Activated T-helper 1 cell treated with anti-CD3 and anti-CD28 coated beads, Interleukin-2, amount 50 U/mL, for 16 hours (primary cell): ENCODE data around the gene RAD54L.
"Not testable (repeated sequence)": the region's sequence is repeated elsewhere in the genome, so short reads cannot be mapped to it uniquely, and the experiment has no call there.

Experiments used
- DNase-seq, 2 donors: peaks; one replicate each; pipeline ENCODE4 v3.0.0-alpha.2; 2020; ENCODE audit warnings: low read depth in 1 of 2, low spot score in 1 of 2

RAD54L gene

DNA sequence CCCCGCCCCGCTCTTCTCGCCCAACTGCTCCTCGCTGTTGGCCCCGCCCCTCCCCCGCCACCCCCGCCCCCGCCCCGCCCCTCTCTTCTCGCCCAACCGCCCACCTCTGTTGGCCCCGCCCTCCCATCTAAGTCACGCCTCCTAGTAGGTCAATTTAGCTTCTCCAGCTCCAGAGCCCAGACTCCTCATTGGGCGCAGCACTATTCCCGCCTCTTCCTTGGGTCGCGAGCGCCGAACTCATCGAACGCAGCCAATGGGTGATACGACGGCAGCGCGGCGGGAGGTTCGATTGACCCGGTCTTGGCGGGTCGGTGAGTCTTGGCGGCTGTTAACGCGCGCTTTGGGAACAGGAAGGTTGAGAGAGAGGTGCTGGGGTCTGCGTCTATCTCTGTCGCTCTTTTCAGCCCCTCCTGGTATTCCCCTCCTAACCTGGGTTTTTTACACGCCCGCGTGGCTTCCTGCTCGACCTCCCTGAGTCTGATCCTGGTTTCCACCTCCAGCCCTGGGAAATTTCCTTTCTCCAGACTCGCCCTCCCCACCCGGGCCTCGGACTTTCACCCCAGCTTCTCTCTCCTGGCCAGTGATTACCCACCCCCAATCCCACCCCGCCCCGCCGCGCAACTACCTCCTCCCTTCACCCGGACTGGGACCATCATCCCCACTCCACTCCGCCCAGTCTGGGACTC is at the start of gene RAD54L:
Gene RAD54L, plus strand, starts transcription at position 328 of the 686 bp plus-strand sequence. CDS start 643 bp downstream, outside the sequence.
- DNase-seq = peak; percentile 91 to 92

GRCh38 chr1:46197964-46198811 is 49.4 kb upstream of the RAD54L start, which contains the start of gene POMGNT1:
Gene POMGNT1, minus strand, starts transcription at chr1:46198434. Its CDS starts 613 bp downstream, at chr1:46197821.
- DNase-seq = peak; percentile 50 to 69

DNA sequence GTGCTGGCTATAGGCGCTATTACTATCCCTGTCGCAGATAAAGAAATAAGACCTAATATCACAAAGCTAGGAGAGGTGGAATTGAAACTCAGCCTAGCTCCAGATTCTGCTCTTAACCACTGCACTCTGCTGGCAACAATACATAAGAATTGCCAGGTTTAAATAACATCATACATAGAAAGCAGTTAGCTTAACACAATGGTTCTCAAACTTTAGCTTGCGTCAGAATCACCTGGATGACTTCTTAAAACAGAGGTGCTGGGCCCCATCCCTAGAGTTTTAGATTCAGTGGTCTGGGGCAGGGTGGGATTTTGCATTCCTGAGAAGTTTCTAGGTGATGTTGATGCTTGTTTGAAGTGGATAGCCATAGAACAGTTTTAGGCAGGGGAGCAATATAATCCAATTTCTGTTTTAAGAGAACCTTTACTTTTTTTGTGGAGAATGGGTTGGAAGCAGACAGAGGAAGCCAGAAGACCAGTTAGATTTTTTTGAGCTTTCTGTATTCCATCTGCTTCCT is 48.3 kb upstream of the RAD54L start:
- DNase-seq = no peak

DNA sequence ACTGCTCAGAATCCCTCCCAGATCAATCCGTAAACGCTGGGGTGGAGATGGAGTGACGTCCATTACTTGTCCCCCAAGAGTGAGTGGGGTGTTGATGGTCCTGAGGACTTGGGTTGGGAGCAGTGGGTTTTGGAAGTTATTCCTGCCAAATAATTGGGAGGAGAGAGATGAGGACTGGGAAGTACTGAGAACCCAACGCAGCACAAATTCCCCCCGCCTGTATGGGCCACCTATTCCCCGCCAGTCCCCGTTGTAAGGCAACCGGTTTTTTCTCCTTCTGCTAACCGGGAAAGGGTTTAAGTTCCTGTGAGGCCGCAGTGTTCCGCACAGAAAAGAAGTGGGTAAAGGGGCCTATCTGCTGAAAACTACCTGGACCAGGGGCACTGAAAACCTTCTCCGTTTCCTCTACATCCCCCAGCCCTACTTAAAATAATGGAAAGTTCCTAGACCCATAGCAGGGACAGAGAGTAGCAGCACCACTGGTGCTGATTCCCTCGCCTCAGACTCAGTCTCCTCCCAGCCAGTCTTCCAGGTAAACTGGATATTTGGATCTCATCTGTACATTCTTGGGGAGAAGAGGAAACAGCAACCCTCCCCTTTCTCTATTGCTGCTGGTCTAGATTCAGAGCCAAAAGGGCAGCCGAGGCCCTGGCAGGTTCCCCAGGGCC is 43.7 kb upstream of the RAD54L start:
- DNase-seq = no peak

- no peak for DNase-seq
These were observed 43.2 kb upstream of the RAD54L start for GRCh38 chr1:46204406-46204742.

GRCh38 chr1:46205141-46205540 is 42.4 kb upstream of the RAD54L start:
- DNase-seq = no peak

- no peak for DNase-seq
These were observed 41.8 kb upstream of the RAD54L start for GRCh38 chr1:46205791-46206190.

GRCh38 chr1:46206399-46206798 is 41.2 kb upstream of the RAD54L start:
- no peak for DNase-seq

GRCh38 chr1:46210561-46210960 is 37.0 kb upstream of the RAD54L start:
- DNase-seq = no peak

DNA sequence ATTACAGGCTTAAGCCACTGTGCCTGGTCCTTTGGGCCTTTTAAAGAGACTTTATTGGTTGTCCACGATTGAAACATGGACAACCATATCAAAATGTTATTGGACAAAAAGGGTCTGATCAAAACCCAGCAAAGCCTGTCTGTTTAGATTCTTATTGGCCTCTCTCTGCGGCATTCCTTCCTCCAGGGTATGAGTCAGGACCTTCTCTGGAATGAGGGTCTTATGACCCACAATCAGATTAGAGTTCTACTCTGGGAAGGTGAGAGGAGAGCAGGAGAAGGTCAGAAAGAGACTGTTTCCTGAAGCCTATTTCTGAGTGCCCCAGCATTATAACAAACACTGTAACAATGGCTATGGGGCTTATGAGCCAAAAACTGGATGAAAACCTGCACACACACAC is 36.5 kb upstream of the RAD54L start:
- DNase-seq = no peak

DNA sequence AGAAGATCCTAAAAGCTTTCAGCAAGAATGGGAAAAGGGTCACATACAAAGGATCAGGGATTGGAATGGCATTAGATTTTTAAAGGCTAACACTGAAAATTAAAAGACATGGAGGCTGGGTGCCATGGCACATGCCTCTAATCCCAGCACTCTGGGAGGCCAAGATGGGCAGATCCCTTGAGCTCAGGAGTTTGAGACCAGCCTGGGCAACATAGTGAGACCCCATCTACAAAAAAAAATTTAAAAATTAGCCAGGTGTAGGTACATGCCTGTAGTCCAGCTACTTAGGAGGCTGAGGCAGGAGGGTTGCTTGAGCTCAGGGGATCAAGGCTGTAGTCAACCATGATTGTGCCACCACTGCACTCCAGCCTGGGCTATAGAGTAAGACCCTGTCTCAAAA is 32.1 kb upstream of the RAD54L start:
- DNase-seq = no peak

DNA sequence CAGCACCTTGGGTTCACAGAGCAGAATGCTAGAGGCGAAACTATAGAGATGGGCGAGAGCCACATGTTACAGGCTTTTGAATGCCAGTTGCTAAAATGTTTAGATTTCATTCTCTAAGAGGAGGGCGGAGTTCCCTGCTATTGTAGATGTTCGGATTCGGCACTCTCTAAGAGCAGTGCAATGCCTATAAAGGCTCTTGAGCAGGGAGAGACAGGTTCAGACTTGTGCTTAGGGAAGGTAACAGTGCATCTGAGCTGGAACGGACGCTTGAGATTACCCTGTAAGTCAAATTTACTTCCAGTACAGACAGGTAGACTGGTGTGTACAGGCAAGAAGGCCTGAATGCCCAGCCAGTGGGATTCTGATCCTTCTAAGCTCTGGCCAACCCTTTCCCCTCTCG is 29.1 kb upstream of the RAD54L start:
- DNase-seq = no peak

DNA sequence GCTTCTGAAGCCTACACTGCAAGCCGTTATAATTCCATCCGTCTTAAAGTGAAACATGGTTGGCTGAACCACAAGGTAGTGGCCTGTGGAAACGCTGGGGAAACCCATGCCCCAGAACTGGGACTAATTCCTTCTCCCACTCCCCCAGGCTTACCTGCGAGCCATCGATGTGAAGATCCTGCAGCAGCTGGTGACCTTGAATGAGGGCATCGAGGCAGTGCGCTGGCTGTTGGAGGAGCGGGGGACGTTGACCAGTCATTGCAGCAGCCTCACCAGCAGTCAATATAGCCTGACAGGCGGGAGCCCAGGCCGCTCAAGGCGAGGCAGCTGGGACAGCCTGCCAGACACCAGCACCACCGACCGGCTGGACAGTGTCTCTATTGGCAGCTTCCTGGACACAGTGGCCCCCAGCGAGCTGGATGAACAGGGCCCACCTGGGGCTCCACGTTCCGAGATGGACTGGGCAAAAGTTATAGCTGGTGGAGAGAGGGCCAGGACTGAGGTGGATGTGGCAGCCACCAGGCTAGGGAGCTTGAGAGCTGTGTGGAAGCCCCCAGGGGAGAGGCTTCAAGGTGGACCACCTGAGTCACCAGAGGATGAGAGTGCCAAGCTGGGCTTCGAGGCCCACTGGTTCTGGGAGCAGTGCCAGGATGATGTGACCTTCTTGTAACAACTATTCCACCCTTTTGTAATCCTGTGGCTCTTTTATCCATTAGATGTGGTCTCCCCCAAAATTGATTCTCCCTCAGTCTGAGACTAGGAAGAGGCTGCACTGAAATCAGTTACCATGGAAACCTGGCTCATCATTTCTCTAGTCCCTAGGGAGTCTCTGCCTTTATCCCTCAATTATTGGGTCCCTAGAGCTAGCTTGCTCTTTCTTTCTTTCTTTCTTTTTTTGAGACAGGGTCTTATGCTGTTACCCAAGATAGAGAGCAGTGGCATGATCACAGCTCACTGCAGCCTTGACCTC is 27.7 kb upstream of the RAD54L start:
- no peak for DNase-seq

GRCh38 chr1:46220808-46221207 is 26.8 kb upstream of the RAD54L start:
- DNase-seq = no peak

DNA sequence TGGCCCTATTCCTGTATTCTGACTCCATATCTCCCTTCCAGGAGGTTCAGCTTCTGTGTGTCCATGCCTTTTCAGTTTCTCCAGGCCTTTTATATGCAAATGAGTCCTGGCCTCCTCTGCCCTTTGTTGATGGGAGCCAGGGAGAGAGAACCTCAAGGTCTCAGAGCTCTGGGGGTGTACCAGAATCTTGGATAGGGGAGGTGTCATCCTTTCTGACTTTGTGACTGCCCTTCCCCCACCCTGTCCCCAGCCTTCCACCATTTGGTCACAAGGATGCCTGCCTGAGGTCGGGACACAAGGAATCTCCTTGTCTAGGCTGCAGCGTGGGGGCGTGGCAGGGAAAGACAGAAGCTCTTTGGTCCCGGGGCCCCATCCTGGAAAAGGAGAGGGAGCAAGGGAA is 25.8 kb upstream of the RAD54L start:
- DNase-seq = no peak

GRCh38 chr1:46223055-46223454 is 24.5 kb upstream of the RAD54L start:
- DNase-seq = not testable (repeated sequence)

- DNase-seq = peak; percentile 14
These were observed 24.1 kb upstream of the RAD54L start for GRCh38 chr1:46223472-46223943.

GRCh38 chr1:46224966-46225365 is 22.6 kb upstream of the RAD54L start:
- DNase-seq = no peak

DNA sequence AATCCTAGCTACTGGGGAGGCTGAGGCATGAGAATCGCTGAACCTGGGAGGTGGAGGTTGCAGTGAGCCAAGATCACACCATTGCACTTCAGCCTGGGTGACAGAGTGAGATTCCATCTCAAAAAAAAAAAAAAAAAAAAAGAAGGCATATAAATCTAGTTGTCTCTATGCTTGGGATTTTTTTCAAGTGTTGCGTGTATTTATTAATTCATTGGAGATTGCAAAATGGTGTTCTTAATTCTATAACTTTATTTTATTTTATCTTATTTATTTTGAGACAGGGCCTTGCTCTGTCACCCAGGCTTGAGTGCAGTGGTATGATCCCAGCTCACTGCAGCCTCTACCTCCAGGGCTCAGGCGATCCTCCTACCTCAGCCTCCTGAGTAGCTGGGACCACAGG is 16.3 kb upstream of the RAD54L start:
- not testable (repeated sequence) for DNase-seq

- no peak for DNase-seq
These were observed 10.7 kb upstream of the RAD54L start for GRCh38 chr1:46236882-46237281.
